ENCODE measurements around the gene PDGFC.

Gene PDGFC

GRCh38 chr4:156711193-156711590, 260.4 kb downstream of the PDGFC start:
- Histone ChIP-seq H3K27ac (no peak overlapping the region), H3K4me2 (no peak overlapping the region), H3K4me3 (IDR thresholded peaks at IDR 0.05; ENCODE audit: insufficient read depth, low read depth, low read length) (no peak overlapping the region), H4K20me1 (ENCODE audit: insufficient read depth) (no peaks in the 10 kb centered on the region), H3K27me3 (ENCODE audit: insufficient read depth, low read depth) (no peaks in the 10 kb centered on the region), H2AFZ (ENCODE audit: low read depth) (no peak overlapping the region), H3K9ac (no peak overlapping the region), H3K4me1 (ENCODE audit: low read depth, poor library complexity, severe bottlenecking) (no peaks in the 10 kb centered on the region), H3K36me3 (ENCODE audit: insufficient read depth) (no peaks in the 10 kb centered on the region), H3K79me2 (ENCODE audit: insufficient read depth, low read depth) (no peaks in the 10 kb centered on the region)
- TF ChIP-seq CTCF (conservative IDR thresholded peaks at IDR 0.05; ENCODE audit: low read depth, low read length) = no peak
